GM23248 (cell line): ENCODE data around the gene JMJD4.

Experiments used
- EZH2 ChIP-seq: fragments of 200-600 bp; sonication (generic); IDR thresholded peaks from 2 replicates; pipeline ENCODE4 v1.6.1; 2018; ENCODE audit warnings: antibody characterized with exemption, mild to moderate bottlenecking; ENCODE audit not compliant: insufficient read depth, poor library complexity, severe bottlenecking
- EZH2phosphoT487 ChIP-seq: fragments of 200-600 bp; sonication (generic); IDR thresholded peaks from 2 replicates; pipeline ENCODE4 v1.6.1; 2018; ENCODE audit warnings: antibody characterized with exemption, moderate library complexity, mild to moderate bottlenecking, low read depth; ENCODE audit not compliant: insufficient read depth

DNA sequence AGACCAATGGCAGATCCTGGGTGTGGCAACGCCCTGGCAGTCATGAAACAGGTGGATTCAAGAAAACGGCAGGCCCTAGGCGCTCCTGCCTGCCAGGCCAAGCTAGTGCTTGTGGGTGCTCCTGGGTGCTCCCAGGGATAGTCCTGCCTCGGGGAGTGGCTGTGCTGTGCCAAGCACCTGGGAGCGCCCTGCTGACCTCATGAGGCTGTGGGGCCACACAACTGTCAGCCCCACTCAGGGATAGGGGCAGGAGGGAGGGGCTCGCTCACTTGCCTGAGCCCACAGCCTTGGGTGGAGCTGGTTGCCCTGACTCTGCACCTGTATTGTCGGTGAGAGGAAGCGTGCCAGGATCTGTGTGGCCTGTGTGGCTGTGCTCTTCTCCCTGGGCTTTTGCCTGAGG is 9.6 kb upstream of the JMJD4 start:
- TF ChIP-seq EZH2 (no peak), EZH2phosphoT487 (no peak)
